ENCODE measurements around the gene TGFB2.

- TF ChIP-seq EZH2phosphoT487 (IDR thresholded peaks at IDR 0.05; ENCODE audit: borderline replicate concordance, low read depth, low read length) = no peak
- TF ChIP-seq CTCF (conservative IDR thresholded peaks at IDR 0.05; ENCODE audit: low read length) = no peak
These were observed 99.5 kb downstream of the TGFB2 start for GRCh38 chr1:218444588-218444987.
